ENCODE results near the gene TARBP1.
"Not testable (repeated sequence)": the region's sequence is repeated elsewhere in the genome, so short reads cannot be mapped to it uniquely, and the experiment has no call there.

Gene TARBP1

GRCh38 chr1:234369033-234369430, 109.9 kb downstream of the TARBP1 start:
- DNase-seq (ENCODE audit: low read depth, low spot score) = no peak
- no peaks in the 10 kb centered on the region for H3K27me3 ChIP-seq (ENCODE audit: control insufficient read depth, insufficient read depth, low read length)
- no peaks in the 10 kb centered on the region for H3K36me3 ChIP-seq (ENCODE audit: control insufficient read depth, insufficient read depth, low read length)
- no peaks in the 10 kb centered on the region for H3K9me3 ChIP-seq (ENCODE audit: control insufficient read depth, insufficient read depth, low read length)
- H3K4me1 ChIP-seq (ENCODE audit: control insufficient read depth, insufficient read depth, low read length) = no peaks in the 10 kb centered on the region
- no CpG with 5 or more reads among the region's 3 CpGs for WGBS (ENCODE audit: insufficient coverage, insufficient read length)
- no peak overlapping the region for H3K27ac ChIP-seq (ENCODE audit: low read length)
- H3K4me3 ChIP-seq (ENCODE audit: low read length) = no peak overlapping the region

- Histone ChIP-seq H3K27me3 (ENCODE audit: control insufficient read depth, insufficient read depth, low read length) (no peaks in the 10 kb centered on the region), H3K9me3 (ENCODE audit: control insufficient read depth, insufficient read depth, low read length) (no peaks in the 10 kb centered on the region), H3K36me3 (ENCODE audit: control insufficient read depth, insufficient read depth, low read length) (no peaks in the 10 kb centered on the region), H3K4me1 (ENCODE audit: control insufficient read depth, insufficient read depth, low read length) (no peaks in the 10 kb centered on the region), H3K27ac (ENCODE audit: low read length) (no peak overlapping the region), H3K4me3 (ENCODE audit: low read length) (no peak overlapping the region)
- DNase-seq (ENCODE audit: low read depth, low spot score) = no peak
- no CpG with 5 or more reads among the region's 12 CpGs for WGBS (ENCODE audit: insufficient coverage, insufficient read length)
Observed at GRCh38 chr1:234368320-234369032, 110.5 kb downstream of the TARBP1 start.

- no peak for DNase-seq (ENCODE audit: low read depth, low spot score)
- H3K27ac ChIP-seq (ENCODE audit: low read length) = no peak overlapping the region
- no CpG with 5 or more reads among the region's 2 CpGs for WGBS (ENCODE audit: insufficient coverage, insufficient read length)
- H3K4me1 ChIP-seq (ENCODE audit: control insufficient read depth, insufficient read depth, low read length) = no peaks in the 10 kb centered on the region
- no peaks in the 10 kb centered on the region for H3K27me3 ChIP-seq (ENCODE audit: control insufficient read depth, insufficient read depth, low read length)
- H3K36me3 ChIP-seq (ENCODE audit: control insufficient read depth, insufficient read depth, low read length) = no peaks in the 10 kb centered on the region
- H3K9me3 ChIP-seq (ENCODE audit: control insufficient read depth, insufficient read depth, low read length) = no peaks in the 10 kb centered on the region
- H3K4me3 ChIP-seq (ENCODE audit: low read length) = no peak overlapping the region
Observed at GRCh38 chr1:234362558-234362957, 116.4 kb downstream of the TARBP1 start.

- DNase-seq (ENCODE audit: low read depth, low spot score) = no peak
- no peaks in the 10 kb centered on the region for H3K27me3 ChIP-seq (ENCODE audit: control insufficient read depth, insufficient read depth, low read length)
- no peak overlapping the region for H3K4me3 ChIP-seq (ENCODE audit: low read length)
- H3K27ac ChIP-seq (ENCODE audit: low read length) = no peak overlapping the region
- no CpG with 5 or more reads among the region's 3 CpGs for WGBS (ENCODE audit: insufficient coverage, insufficient read length)
- H3K4me1 ChIP-seq (ENCODE audit: control insufficient read depth, insufficient read depth, low read length) = no peaks in the 10 kb centered on the region
- no peaks in the 10 kb centered on the region for H3K36me3 ChIP-seq (ENCODE audit: control insufficient read depth, insufficient read depth, low read length)
- H3K9me3 ChIP-seq (ENCODE audit: control insufficient read depth, insufficient read depth, low read length) = no peaks in the 10 kb centered on the region
Observed at GRCh38 chr1:234361102-234361603, 117.8 kb downstream of the TARBP1 start.

GRCh38 chr1:234357831-234358230, 121.1 kb downstream of the TARBP1 start:
- Histone ChIP-seq H3K36me3 (ENCODE audit: control insufficient read depth, insufficient read depth, low read length) (no peaks in the 10 kb centered on the region), H3K9me3 (ENCODE audit: control insufficient read depth, insufficient read depth, low read length) (no peaks in the 10 kb centered on the region), H3K4me1 (ENCODE audit: control insufficient read depth, insufficient read depth, low read length) (no peaks in the 10 kb centered on the region), H3K27me3 (ENCODE audit: control insufficient read depth, insufficient read depth, low read length) (no peaks in the 10 kb centered on the region), H3K27ac (ENCODE audit: low read length) (no peak overlapping the region), H3K4me3 (ENCODE audit: low read length) (no peak overlapping the region)
- no peak for DNase-seq (ENCODE audit: low read depth, low spot score)

- H3K9me3 ChIP-seq (ENCODE audit: control insufficient read depth, insufficient read depth, low read length); H3K4me1 ChIP-seq (ENCODE audit: control insufficient read depth, insufficient read depth, low read length); H3K36me3 ChIP-seq (ENCODE audit: control insufficient read depth, insufficient read depth, low read length); H3K27me3 ChIP-seq (ENCODE audit: control insufficient read depth, insufficient read depth, low read length); H3K27ac ChIP-seq (ENCODE audit: low read length); H3K4me3 ChIP-seq (ENCODE audit: low read length); DNase-seq (ENCODE audit: low read depth, low spot score): not testable (repeated sequence)
- no CpG with 5 or more reads among the region's 35 CpGs for WGBS (ENCODE audit: insufficient coverage, insufficient read length)
Observed at GRCh38 chr1:234356615-234357269, 122.2 kb downstream of the TARBP1 start.

GRCh38 chr1:234355782-234356510, 123.0 kb downstream of the TARBP1 start:
- Histone ChIP-seq H3K36me3 (ENCODE audit: control insufficient read depth, insufficient read depth, low read length) (no peaks in the 10 kb centered on the region), H3K27me3 (ENCODE audit: control insufficient read depth, insufficient read depth, low read length) (no peaks in the 10 kb centered on the region), H3K9me3 (ENCODE audit: control insufficient read depth, insufficient read depth, low read length) (no peaks in the 10 kb centered on the region), H3K4me3 (ENCODE audit: low read length) (no peak overlapping the region), H3K27ac (ENCODE audit: low read length) (no peak overlapping the region), H3K4me1 (ENCODE audit: control insufficient read depth, insufficient read depth, low read length) (no peaks in the 10 kb centered on the region)
- no CpG with 5 or more reads among the region's 3 CpGs for WGBS (ENCODE audit: insufficient coverage, insufficient read length)
- DNase-seq (ENCODE audit: low read depth, low spot score) = no peak

- no peak for DNase-seq (ENCODE audit: low read depth, low spot score)
- Histone ChIP-seq H3K27me3 (ENCODE audit: control insufficient read depth, insufficient read depth, low read length) (no peaks in the 10 kb centered on the region), H3K27ac (ENCODE audit: low read length) (no peak overlapping the region), H3K4me1 (ENCODE audit: control insufficient read depth, insufficient read depth, low read length) (no peaks in the 10 kb centered on the region), H3K9me3 (ENCODE audit: control insufficient read depth, insufficient read depth, low read length) (no peaks in the 10 kb centered on the region), H3K36me3 (ENCODE audit: control insufficient read depth, insufficient read depth, low read length) (no peaks in the 10 kb centered on the region), H3K4me3 (ENCODE audit: low read length) (no peak overlapping the region)
- WGBS (ENCODE audit: insufficient coverage, insufficient read length) = no CpG with 5 or more reads among the region's 4 CpGs
Observed at GRCh38 chr1:234348964-234349363, 130.0 kb downstream of the TARBP1 start.

- H3K36me3 ChIP-seq (ENCODE audit: control insufficient read depth, insufficient read depth, low read length) = no peaks in the 10 kb centered on the region
- no CpG with 5 or more reads among the region's 1 CpG for WGBS (ENCODE audit: insufficient coverage, insufficient read length)
- no peak overlapping the region for H3K27ac ChIP-seq (ENCODE audit: low read length)
- no peaks in the 10 kb centered on the region for H3K9me3 ChIP-seq (ENCODE audit: control insufficient read depth, insufficient read depth, low read length)
- no peak for DNase-seq (ENCODE audit: low read depth, low spot score)
- H3K27me3 ChIP-seq (ENCODE audit: control insufficient read depth, insufficient read depth, low read length) = no peaks in the 10 kb centered on the region
- no peaks in the 10 kb centered on the region for H3K4me1 ChIP-seq (ENCODE audit: control insufficient read depth, insufficient read depth, low read length)
- H3K4me3 ChIP-seq (ENCODE audit: low read length) = no peak overlapping the region
Observed at GRCh38 chr1:234345237-234345636, 133.7 kb downstream of the TARBP1 start.

- no peak for DNase-seq (ENCODE audit: low read depth, low spot score)
- Histone ChIP-seq H3K27ac (ENCODE audit: low read length) (no peak overlapping the region), H3K4me1 (ENCODE audit: control insufficient read depth, insufficient read depth, low read length) (no peaks in the 10 kb centered on the region), H3K36me3 (ENCODE audit: control insufficient read depth, insufficient read depth, low read length) (no peaks in the 10 kb centered on the region), H3K9me3 (ENCODE audit: control insufficient read depth, insufficient read depth, low read length) (no peaks in the 10 kb centered on the region), H3K4me3 (ENCODE audit: low read length) (no peak overlapping the region), H3K27me3 (ENCODE audit: control insufficient read depth, insufficient read depth, low read length) (no peaks in the 10 kb centered on the region)
- WGBS (ENCODE audit: insufficient coverage, insufficient read length) = no CpG with 5 or more reads among the region's 5 CpGs
Observed at GRCh38 chr1:234342774-234343173, 136.2 kb downstream of the TARBP1 start.

Measured in iPS DF 6.9 (cell line).